WTC11 (cell line): ENCODE results near the gene ZFYVE28. TPM values are rescaled to one million over a fixed set of nuclear protein-coding genes. Genes with fewer than 3 reads are reported as not detected.
A peak's percentile ranks its signal among the peaks of the same experiment; 100 is the strongest.

Source experiments
- ATAC-seq: fragments of 200-7000 bp; cut with Tn5 transposase; 2 replicates; pipeline ENCODE4 v1.10.0; 2021; ENCODE audit warnings: mild to moderate bottlenecking, moderate library complexity
- CTCF ChIA-PET: fragments of 300-600 bp; sonication (Branson Sonifier 250); formaldehyde crosslinking; loops from one replicate; lab custom pipeline; 2021; ENCODE audit warnings: antibody characterized with exemption; lab: Charles Lee
- POLR2A ChIA-PET: fragments of 350-600 bp; sonication (Branson Sonifier 250); formaldehyde crosslinking; loops from one replicate; lab custom pipeline; 2021; ENCODE audit warnings: antibody characterized with exemption; lab: Charles Lee
- DNase-seq: peaks from one replicate; pipeline ENCODE4 v3.0.0; 2021; ENCODE audit warnings: low spot score
- H3K27ac Mint-ChIP-seq: 2 replicates; pipeline ENCODE4 v1.8.0; 2021; ENCODE audit warnings: mixed read lengths
- H3K27me3 Mint-ChIP-seq: 2 replicates; pipeline ENCODE4 v1.8.0; 2021; ENCODE audit warnings: low read depth, mild to moderate bottlenecking, moderate library complexity, mixed read lengths
- H3K36me3 Mint-ChIP-seq: 2 replicates; pipeline ENCODE4 v1.8.0; 2021; ENCODE audit warnings: mixed read lengths
- H3K4me1 Mint-ChIP-seq: 2 replicates; pipeline ENCODE4 v1.8.0; 2022; ENCODE audit warnings: mixed read lengths
- H3K4me3 Mint-ChIP-seq: 2 replicates; pipeline ENCODE4 v1.8.0; 2021; ENCODE audit warnings: mild to moderate bottlenecking, moderate library complexity, mixed read lengths
- H3K9me3 Mint-ChIP-seq: 2 replicates; pipeline ENCODE4 v1.8.0; 2021; ENCODE audit warnings: mixed read lengths
- ATF3 ChIP-seq: sonication (generic); formaldehyde crosslinking; conservative IDR thresholded peaks from 2 replicates; pipeline ENCODE4 v1.8.1; 2022; ENCODE audit warnings: mild to moderate bottlenecking, missing genetic modification reagents
- ATF6 ChIP-seq: sonication (generic); formaldehyde crosslinking; IDR thresholded peaks from 2 replicates; pipeline ENCODE4 v1.8.1; 2023; ENCODE audit warnings: mild to moderate bottlenecking, missing genetic modification reagents
- CBFB ChIP-seq: sonication (generic); formaldehyde crosslinking; IDR thresholded peaks from 2 replicates; pipeline ENCODE4 v1.8.1; 2022; ENCODE audit warnings: mild to moderate bottlenecking, low read depth, missing genetic modification reagents
- CDX4 ChIP-seq: fragments of 250-450 bp; sonication (Bioruptor Pico); IDR thresholded peaks from 2 replicates; pipeline ENCODE4 v1.9.0; 2021; ENCODE audit warnings: moderate library complexity, mild to moderate bottlenecking, inconsistent platforms, borderline replicate concordance
- E2F1 ChIP-seq: sonication (generic); formaldehyde crosslinking; IDR thresholded peaks from 2 replicates; pipeline ENCODE4 v1.8.0; 2022; ENCODE audit warnings: mild to moderate bottlenecking, missing genetic modification reagents
- GRHL2 ChIP-seq: fragments of 250-450 bp; sonication (Bioruptor Pico); IDR thresholded peaks from 2 replicates; pipeline ENCODE4 v1.8.0; 2022; ENCODE audit warnings: mild to moderate bottlenecking, moderate library complexity; ENCODE audit not compliant: insufficient replicate concordance, severe bottlenecking
- IRF2 ChIP-seq: sonication (generic); formaldehyde crosslinking; IDR thresholded peaks from 2 replicates; pipeline ENCODE4 v1.8.0; 2022; ENCODE audit warnings: low read depth, missing genetic modification reagents, borderline replicate concordance
- MAX ChIP-seq: sonication (generic); formaldehyde crosslinking; IDR thresholded peaks from 2 replicates; pipeline ENCODE4 v1.8.0; 2022; ENCODE audit warnings: mild to moderate bottlenecking, missing genetic modification reagents
- MXD4 ChIP-seq: fragments of 250-450 bp; sonication (Bioruptor Pico); IDR thresholded peaks from 2 replicates; pipeline ENCODE4 v1.8.0; 2021; ENCODE audit warnings: mild to moderate bottlenecking, moderate library complexity, borderline replicate concordance
- NFATC4 ChIP-seq: fragments of 250-450 bp; sonication (Bioruptor Pico); IDR thresholded peaks from 2 replicates; pipeline ENCODE4 v1.9.0; 2021; ENCODE audit warnings: mild to moderate bottlenecking
- PREB ChIP-seq: sonication (generic); formaldehyde crosslinking; IDR thresholded peaks from 2 replicates; pipeline ENCODE4 v1.8.1; 2022; ENCODE audit warnings: mild to moderate bottlenecking, missing genetic modification reagents, moderate library complexity, borderline replicate concordance
- SOX15 ChIP-seq: fragments of 250-450 bp; sonication (Bioruptor Pico); IDR thresholded peaks from 2 replicates; pipeline ENCODE4 v1.9.0; 2021; ENCODE audit warnings: mild to moderate bottlenecking
- STAT6 ChIP-seq: sonication (generic); formaldehyde crosslinking; conservative IDR thresholded peaks from 2 replicates; pipeline ENCODE4 v1.8.1; 2023; ENCODE audit warnings: mild to moderate bottlenecking, low read depth, missing genetic modification reagents, moderate library complexity
- TCF7 ChIP-seq: sonication (generic); formaldehyde crosslinking; IDR thresholded peaks from 2 replicates; pipeline ENCODE4 v1.8.0; 2022; ENCODE audit warnings: mild to moderate bottlenecking, low read depth, missing genetic modification reagents, moderate library complexity
- ZNF263 ChIP-seq: sonication (generic); formaldehyde crosslinking; IDR thresholded peaks from 2 replicates; pipeline ENCODE4 v1.8.1; 2022; ENCODE audit warnings: low read depth, mild to moderate bottlenecking, moderate library complexity, missing genetic modification reagents
- ZNF416 ChIP-seq: fragments of 250-450 bp; sonication (Bioruptor Pico); IDR thresholded peaks from 2 replicates; pipeline ENCODE4 v1.9.0; 2021; ENCODE audit warnings: mild to moderate bottlenecking, inconsistent platforms
- ZNF512 ChIP-seq: sonication (generic); formaldehyde crosslinking; IDR thresholded peaks from 2 replicates; pipeline ENCODE4 v1.8.1; 2022; ENCODE audit warnings: missing genetic modification reagents, borderline replicate concordance
- total RNA-seq: library from RNA; stranded (reverse); gene quantifications from 3 replicates; pipeline ENCODE4 v1.2.3, GENCODE V29; 2021

The ZFYVE28 gene
- total RNA-seq, 1 experiment from 2014 or later = 7.8 TPM

GRCh38 chr4:2406920-2407319 is 11.5 kb downstream of the ZFYVE28 start:
- no peak for ATAC-seq
- H3K36me3 Mint-ChIP-seq = no peaks in the 10 kb centered on the region
- H3K27ac Mint-ChIP-seq = no peak overlapping the region
- no peaks in the 10 kb centered on the region for H3K9me3 Mint-ChIP-seq
- TF ChIP-seq PREB (CRISPR knock-in tag) (no peak), STAT6 (CRISPR knock-in tag) (no peak)
- TF ChIP-seq, all 79 proteins: peak for 0
- no peak for DNase-seq
- H3K27me3 Mint-ChIP-seq = peaks cover 2% of the 10 kb centered on the region
- no peak overlapping the region for H3K4me3 Mint-ChIP-seq
- CTCF ChIA-PET = interaction anchor here (0.9 to 1.4 kb wide), 2 partner anchors 12 to 13 kb away, joined by 3 to 4 read pairs; partner anchors contain the start of genes CFAP99 and ZFYVE28
- POLR2A ChIA-PET = interaction anchor here (0.9 kb wide), 1 partner anchor 9 kb away, joined by 4 read pairs; no protein-coding TSS in a partner anchor
- peaks cover 46% of the 10 kb centered on the region for H3K4me1 Mint-ChIP-seq

- DNase-seq (no peak), ATAC-seq (no peak)
- TF ChIP-seq NFATC4 (CRISPR knock-in tag) (no peak), IRF2 (no peak), TCF7 (CRISPR knock-in tag) (no peak), MAX (CRISPR knock-in tag) (no peak)
- ChIA-PET CTCF (interaction anchor here (0.7 to 1.6 kb wide), 3 partner anchors 13 to 186 kb away, joined by 3 to 4 read pairs (median 4); no protein-coding TSS in a partner anchor), POLR2A (interaction anchor here (0.6 to 0.9 kb wide), 2 partner anchors 9 to 185 kb away, joined by 4 read pairs; no protein-coding TSS in a partner anchor)
- peaks cover 45% of the 10 kb centered on the region for H3K4me1 Mint-ChIP-seq
- H3K36me3 Mint-ChIP-seq = no peaks in the 10 kb centered on the region
- no peak overlapping the region for H3K27ac Mint-ChIP-seq
- no peaks in the 10 kb centered on the region for H3K9me3 Mint-ChIP-seq
- peaks cover 5% of the 10 kb centered on the region for H3K27me3 Mint-ChIP-seq
- no peak overlapping the region for H3K4me3 Mint-ChIP-seq
Measured at GRCh38 chr4:2406406-2406805, 12.0 kb downstream of the ZFYVE28 start.

- Mint-ChIP-seq H3K36me3 (no peaks in the 10 kb centered on the region), H3K27ac (no peak overlapping the region), H3K4me1 (peaks cover 33% of the 10 kb centered on the region), H3K4me3 (peak overlapping the region; percentile 67), H3K27me3 (peaks cover 9% of the 10 kb centered on the region), H3K9me3 (peaks cover 4% of the 10 kb centered on the region; the same call in 1 of the 2 replicates)
- ATAC-seq = no peak
- POLR2A ChIA-PET = interaction anchor here (2.0 to 2.4 kb wide), 2 partner anchors 10 to 13 kb away, joined by 5 to 6 read pairs; no protein-coding TSS in a partner anchor
- DNase-seq = no peak
- CTCF ChIA-PET = interaction anchor here (1.0 to 3.5 kb wide), 11 partner anchors 9 to 183 kb away, joined by 3 to 24 read pairs (median 7); partner anchors contain the start of genes CFAP99, HAUS3, POLN and ZFYVE28
- TF ChIP-seq E2F1 (CRISPR knock-in tag) = no peak
- no peak for TF ChIP-seq ATF6 (CRISPR knock-in tag)
- no peak for TF ChIP-seq GRHL2
- TF ChIP-seq STAT6 (CRISPR knock-in tag) = no peak
- no peak for TF ChIP-seq MXD4
- TF ChIP-seq CBFB (CRISPR knock-in tag) = no peak
- TF ChIP-seq ZNF512 (CRISPR knock-in tag) = no peak
- TF ChIP-seq ZNF416 (CRISPR knock-in tag) = no peak
- no peak for TF ChIP-seq CDX4 (CRISPR knock-in tag)
- TF ChIP-seq ATF3 = no peak
- no peak for TF ChIP-seq ZNF263
- TF ChIP-seq SOX15 = no peak
Measured at GRCh38 chr4:2402941-2403340, 15.5 kb downstream of the ZFYVE28 start.
